NCI-H446 (cell line): ENCODE data around the gene AMIGO3.
"Not testable (repeated sequence)": the region's sequence is repeated elsewhere in the genome, so short reads cannot be mapped to it uniquely, and the experiment has no call there.

ENCODE experiments used
- DNase-seq, 2 experiments: peaks; one replicate each; lab custom pipeline; 2025; lab: John Stamatoyannopoulos, UW

AMIGO3 gene

DNA sequence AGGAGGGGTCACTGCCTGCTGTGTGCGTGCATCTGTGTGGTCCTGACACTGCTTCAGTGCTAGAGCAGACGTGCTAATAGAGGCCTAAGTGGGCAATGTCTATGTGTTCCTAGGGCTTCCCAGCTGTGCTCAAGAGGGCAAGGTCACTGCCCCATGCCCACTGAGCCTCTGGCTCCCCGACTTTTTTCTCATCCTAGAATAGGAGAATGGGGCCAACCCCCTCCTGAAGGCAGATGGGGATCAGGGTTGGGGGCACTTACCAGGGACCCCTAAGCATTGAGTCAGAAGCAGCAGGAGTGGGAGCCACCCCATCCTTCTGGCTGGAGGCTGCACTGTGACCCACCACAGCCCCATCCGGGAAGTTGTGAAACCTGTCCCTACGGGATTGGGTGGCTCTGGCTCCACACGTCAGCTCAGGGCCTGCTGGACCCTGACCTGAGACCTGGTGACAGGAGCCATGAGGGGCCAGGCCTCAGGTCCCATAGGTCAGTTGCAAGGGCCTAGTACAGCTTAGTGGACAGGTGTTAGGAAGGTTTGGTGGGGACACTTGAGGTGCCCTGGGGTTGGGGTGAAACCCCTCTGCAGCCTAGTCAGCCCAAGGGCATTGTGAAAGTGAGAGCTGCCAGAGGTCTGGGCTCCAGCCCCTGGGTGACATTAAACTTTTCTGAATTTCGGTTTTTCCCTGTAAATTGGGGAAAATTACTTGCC is 31.0 kb downstream of the AMIGO3 start:
- DNase-seq, result not testable (repeated sequence)

DNA sequence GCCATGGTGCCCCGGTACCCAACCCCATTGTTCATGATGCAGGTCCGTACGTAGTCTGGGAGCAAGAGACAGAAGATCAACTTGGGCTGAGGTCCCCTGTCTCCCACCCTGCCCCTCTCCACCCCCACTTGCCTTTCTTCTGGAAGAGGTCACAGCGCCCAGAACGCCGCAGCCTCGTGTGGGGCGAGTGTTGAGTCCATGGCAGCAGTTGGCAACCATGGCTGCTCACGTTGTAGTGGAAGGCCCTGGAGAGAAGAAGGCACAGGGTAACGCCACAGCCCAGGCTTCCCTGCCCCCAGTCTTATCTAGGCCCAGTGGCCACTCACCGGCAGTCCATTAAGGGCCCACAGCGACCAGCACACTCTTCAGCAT is 32.1 kb downstream of the AMIGO3 start:
- DNase-seq, result not testable (repeated sequence)

DNA sequence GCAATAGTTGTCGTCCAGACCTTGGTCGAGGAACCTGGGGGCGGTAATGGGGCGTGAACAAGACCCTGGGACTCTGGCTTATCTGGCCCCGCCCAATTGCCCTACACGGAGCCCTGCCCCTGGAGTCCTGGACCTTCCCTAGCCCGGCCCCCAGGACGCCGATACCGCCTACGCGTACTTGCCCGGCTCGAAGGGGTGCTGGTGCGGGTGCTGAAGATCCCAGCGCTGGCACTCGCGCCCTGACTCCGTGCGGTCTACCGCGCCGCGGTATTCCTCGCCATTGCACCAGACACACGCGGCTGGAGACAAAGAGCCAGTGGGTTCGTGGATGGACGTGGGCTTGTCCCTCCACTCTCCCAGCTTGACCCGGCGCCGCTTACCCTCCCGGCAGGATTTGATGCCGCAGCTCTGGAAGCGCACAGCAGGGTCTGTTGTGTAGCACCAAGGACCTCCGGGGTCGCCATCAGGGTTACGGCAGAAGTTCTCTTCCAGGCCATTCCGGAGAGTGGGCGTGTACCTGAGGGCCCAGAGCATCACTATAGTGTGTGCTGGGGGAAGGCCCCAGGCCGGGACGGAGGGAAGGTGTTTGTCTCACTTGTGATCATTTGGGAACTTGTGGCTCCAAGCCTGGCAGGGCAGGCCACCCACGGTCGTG is 32.6 kb downstream of the AMIGO3 start:
- DNase-seq, result not testable (repeated sequence)

DNA sequence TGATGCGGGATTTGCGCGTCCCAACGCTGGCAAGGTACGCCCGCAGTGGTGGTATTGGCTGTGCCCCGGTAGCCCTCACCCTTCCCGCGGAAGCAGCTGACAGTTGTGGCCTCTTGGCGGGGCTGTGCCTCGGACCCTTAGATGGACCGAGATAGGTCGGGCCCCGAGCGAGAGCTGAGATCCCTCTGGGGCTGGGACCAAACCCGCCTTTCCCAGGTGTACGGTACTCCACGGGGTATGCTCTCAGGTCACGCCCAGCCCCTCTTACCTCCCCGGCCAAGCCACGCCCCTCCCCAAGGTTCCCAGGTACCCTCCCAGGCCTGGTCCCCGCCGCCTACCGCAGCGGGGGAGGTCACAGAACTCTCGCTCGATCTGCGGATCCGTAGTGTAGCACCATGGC is 33.1 kb downstream of the AMIGO3 start:
- not testable (repeated sequence) for DNase-seq

DNA sequence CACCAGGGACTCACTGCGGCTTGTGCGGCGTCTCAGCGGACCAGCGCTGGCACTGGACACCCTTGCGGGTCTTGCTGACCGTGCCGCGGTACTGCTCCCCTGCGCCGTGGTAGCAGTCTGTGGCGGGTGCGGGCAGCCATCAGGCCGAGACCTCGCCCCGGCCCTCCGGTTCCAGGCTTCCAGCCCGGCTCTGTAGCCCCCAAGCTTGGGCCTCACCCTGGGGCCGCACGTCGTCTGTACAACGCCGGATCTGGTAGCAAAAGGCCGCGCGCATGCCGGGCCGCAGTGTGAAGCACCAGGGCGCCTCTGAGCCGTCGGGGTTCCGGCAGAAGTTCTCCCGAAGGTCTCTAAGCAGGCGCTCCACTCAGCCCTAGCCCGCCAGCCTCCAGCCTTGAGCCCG is 33.6 kb downstream of the AMIGO3 start:
- DNase-seq, result not testable (repeated sequence)

DNA sequence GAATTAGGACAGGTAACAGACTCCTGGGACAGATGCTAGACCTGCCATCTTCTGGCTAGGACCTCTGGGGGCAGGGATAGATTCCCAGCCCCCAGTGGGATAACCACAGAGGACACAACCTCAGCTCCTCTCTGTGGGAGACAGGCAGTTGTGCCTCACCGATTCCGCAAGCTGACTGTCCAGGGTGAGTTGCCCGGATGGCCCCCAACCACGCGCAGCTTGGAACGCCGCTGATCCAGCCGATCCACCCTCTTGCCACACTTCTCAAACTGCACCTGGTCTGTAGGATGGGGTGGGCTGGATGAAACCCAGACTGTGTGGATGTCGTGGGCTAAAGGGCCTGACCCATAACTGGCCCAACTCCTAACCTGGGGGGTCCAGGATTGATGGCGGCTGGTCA is 34.4 kb downstream of the AMIGO3 start:
- DNase-seq, result not testable (repeated sequence)

DNA sequence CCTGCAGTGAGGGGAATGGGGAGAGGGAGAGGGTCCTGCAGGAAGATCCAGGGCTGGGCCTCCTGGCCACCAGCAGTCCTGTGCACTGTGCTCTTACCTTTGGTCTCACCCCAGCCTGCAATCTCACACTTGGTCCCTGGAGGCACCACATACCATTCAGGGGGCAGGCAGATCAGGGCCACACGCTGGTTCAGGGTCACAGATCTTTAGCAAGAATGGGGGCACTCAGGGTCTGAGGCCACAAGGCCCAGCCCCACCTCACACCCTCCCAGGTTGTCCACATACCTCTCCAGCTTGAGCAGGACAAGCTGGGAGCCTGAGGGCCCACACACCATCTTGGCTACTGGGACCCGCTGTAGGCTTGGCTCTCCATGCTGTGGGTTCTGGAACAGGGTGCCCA is 35.0 kb downstream of the AMIGO3 start:
- DNase-seq, result not testable (repeated sequence)

DNA sequence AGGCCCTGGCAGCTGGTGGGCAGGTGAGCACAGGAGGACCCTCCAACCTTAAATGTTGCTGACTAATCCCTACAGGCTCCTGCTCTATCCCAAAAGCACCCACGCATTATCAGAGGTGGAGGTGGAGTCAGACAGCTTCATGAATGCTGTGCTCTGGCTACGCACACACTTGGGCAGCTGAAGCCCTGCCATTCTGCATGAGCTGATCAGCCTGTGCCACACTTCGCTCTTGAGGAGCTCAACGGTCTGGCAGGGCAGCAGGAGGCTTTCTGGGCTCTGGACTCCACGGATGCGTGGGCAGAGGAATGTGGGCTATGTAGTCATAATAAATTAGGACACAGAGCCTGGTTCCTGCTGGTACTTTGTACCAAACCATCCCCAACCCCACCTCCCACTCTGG is 36.3 kb downstream of the AMIGO3 start:
- DNase-seq, result no peak

DNA sequence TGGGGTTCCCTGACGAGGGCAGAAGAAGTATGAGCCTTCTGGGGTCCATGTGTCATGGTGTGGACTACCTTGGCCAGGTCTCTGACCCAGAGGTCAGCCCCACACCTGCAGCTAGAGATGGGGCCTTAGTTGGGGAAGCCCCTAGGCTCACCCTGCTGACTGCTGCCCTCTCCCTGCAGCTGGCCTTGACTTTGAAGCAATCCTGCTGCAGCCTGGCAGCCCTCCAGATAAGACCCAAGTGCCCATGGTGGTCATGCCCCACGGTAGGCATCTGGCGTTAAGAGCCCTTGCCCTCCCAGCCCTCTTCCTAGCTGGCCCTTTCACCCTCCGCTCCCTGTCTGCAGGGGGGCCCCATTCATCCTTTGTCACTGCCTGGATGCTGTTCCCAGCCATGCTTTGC is 37.9 kb downstream of the AMIGO3 start:
- DNase-seq, result no peak

DNA sequence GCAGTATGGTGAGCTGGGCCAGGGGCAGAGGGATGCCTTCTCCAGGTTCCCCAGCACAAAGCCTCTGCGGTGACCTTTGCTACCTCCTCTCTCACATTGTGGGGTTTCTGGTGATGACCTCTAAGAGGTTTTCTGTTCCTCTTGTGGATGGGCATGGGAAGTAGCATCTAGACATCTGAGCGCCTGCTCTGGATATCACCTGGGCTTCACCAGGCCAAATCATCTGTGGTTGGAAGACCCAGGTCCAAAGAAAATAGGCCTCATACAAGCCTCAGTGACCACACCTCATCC is 38.3 kb downstream of the AMIGO3 start:
- DNase-seq, result no peak

DNA sequence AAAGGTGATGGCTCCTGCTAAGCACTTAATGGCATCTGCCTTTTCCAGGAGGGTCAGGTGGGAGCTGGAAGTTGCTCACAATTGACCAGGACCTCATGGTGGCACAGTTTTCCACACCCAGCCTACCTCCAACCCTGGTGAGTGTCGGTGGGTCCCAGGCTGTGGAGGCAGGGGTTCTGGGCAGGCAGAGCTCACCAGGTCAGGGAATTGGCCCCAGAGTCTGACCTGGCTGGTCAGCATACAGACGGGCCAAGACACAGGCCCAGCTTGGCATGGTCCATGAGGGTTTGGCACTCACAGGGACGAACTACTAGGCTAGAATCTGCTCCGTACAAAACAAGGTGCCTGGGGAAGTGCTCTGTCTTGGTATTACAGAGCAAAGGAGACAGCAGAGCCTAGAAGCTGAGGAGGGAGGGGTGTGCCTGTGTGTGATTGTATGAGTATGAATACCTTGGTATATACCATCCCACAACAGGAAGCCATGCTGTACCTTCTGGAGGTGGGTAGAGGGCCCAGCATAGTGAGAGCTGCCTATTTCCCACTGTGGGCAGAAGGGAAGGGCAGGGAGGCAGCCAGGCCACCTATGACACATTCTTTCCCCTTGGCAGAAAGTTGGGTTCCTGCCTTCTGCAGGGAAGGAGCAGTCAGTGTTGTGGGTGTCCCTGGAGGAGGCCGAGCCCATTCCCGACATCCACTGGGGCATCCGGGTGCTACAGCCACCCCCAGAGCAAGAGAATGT is 38.8 kb downstream of the AMIGO3 start:
- no peak for DNase-seq

DNA sequence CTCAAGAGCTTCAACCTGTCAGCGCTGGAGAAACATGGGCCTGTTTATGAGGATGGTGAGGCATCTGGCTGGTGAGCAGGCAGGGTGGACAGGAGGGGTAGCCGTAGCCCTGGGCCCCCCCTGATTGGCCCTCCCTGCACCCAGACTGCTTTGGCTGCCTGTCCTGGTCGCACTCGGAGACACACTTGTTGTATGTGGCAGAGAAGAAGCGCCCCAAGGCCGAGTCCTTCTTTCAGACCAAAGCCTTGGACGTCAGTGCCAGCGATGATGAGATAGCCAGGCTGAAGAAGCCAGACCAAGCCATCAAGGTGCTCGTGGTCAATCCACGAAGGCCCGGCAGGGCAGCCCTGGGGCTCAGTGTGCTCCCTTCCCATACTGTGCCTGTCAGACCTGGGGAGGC is 43.6 kb downstream of the AMIGO3 start:
- DNase-seq, result no peak

DNA sequence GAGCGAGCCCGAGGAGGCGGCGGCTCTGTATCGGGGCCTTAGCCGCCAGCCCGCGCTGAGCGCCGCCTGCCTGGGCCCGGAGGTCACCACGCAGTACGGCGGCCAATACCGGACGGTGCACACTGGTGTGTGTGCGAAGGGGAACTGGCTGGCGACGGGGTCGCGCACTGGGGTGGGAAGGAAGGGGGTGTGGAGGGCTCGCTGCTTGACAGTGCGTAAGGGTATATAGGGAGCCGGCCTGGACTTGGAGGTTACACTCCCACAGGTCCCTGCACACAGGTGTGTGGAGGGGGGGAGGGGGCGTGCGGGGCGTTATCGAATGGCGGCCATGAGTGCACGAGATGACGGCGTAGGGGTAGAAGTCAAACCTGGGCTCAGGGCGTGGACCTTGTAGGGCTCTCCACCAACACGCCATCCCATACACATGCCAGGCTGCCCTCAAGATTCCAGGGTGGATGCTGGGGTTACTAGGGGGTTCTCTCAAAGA is 44.9 kb downstream of the AMIGO3 start:
- DNase-seq, result no peak

DNA sequence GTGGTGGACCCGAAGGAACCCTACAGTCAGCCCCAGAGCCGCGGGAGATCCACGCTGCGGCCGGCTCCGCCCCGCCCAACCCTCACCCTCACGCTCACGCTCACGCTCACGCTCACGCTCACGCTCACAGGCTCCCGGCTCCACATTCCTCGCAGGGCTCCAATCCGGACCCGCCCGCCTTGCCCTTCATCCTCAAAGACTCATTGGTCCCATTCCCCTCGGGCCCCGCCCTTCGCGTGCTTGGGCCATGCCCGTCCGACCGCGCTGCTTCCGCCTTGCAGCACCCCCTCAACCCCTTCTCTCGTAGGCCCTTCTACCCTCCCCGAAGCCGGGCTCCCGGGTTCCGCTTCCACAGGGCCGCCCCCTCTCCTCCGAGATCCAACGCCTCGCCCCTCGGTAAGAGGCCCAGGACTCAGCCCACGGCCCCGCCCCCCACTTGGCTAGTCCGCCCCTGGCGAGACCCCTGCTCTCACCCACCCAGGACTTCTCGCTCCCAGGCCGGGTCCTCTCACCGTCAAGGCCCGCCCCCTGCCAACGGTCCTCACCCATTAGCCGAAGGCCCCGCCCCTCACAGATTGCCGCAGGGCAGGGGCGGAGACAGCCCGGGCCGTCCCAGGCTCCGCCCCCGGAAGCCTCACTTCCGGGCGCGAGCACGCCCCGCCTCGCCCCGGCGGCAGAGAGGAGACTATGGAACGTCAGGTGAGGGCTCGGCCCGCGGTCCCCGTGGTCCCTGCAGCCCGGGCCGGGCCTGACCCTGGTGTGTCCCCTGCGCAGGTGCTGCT is 45.6 kb downstream of the AMIGO3 start, which contains the start of gene APEH:
Gene APEH, plus strand, starts transcription at position 637 of the 782 bp plus-strand sequence. Its CDS starts 51 bp downstream, at position 688.
- no peak for DNase-seq

DNA sequence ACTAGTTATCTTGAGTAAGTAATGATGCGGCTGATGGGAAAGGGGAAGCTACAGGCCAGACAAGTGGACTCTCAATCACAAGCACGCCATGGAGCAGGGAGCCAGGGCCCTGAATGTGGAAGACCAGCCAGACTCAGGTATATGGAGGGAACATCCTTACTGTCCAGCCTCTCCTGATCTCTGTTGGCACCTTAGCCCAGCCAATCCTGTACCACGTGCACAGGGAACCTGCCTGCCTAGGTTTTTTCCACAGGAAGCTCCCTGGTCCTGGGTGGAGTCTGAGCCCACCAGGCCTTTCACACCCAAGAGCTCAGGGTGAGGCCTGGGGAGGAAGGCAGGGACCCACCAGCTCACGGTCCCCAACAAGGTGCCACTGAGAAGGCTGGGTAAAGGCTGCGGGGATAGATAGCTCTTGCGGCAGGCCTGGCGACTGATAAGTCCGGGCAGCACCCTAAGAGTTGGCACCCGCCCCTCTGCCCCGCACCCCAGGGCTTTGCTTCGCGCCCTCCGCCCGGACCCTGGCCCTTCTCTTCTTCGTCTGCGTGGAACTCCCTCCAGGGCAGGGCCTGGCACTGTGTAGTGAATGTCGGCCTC is 46.3 kb downstream of the AMIGO3 start:
- no peak for DNase-seq

DNA sequence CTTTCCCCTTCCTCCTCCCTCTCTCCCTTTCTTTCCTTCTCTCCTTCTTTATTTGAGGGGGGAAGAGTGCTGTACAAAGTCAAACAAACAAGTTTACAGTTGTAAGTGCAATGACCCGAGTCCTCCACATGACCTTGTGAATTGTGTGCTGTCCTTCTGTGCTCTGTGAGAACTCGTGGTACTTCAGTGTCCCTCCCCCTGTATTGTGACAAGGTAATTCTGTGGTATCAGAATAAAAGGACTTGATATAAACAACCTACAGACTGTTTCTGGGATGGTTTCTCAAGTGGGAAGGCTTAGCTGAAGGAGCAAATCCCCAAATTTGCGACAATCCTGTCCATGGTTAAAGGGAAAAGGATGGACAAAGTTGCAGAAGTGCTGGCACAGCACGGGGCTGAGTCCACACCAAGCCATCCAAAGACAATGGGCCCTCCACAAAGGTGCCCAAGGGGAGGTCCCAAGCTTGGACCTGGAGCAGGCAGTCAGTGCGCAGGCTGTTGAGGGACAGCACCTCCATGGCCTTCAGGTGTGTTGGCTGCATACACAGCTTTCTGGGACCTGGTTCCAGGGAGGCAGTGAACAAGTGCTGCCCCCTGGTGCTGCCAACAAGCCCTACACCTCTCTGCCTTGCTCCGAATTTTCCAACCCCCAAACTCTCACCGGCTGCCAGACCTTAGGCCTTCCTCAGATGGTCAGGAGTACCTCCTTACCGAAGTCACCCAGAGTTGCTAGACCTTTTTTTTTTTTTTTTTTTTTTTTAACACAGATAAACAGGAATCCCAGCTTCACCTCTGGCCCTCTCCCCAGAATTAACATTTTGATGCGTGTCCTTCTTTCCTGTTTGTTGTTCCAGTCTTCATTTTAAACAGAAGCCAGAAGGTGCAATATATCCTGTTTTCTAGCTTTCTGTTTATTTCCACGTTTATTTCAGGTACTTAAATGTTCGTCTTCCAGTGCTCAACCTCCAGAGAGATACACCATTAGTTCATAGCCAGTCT is 47.9 kb downstream of the AMIGO3 start:
- DNase-seq, result no peak

DNA sequence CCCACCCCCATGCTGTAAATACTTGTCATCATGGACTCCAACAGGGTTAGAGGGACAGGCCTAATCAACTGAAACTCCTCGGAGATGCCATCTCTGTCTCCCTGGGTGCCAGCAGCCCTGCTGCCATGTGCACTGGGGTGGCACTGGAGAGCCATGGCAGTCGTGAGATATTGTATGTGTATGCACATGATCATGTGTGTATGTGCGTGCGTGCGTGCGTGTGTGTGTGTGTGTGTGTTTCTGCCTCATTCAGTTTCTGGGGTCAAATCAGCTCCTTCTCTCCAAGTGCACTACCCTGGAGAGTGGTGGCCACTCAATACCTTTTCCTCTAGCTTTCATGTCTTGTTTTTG is 48.6 kb downstream of the AMIGO3 start:
- no peak for DNase-seq

DNA sequence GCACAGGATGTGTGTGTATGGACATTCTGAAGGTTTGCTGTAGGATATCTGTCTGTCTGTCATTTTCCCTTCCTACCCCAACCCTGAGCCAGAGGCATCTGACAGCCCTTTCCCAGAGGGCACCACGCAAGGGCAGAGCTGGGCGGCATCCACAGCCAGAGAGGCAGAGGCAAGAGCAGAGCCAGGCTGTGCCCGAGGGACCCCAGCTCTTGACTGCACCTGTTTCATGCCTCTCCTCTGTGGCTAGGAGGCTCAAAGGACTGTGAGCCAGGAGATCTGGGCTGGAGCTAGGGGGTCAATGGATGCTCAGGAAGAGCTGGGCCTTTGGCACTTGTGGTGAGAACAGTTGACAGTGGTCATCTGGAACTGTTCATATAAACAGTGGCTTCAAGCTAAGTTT is 50.1 kb downstream of the AMIGO3 start:
- no peak for DNase-seq

DNA sequence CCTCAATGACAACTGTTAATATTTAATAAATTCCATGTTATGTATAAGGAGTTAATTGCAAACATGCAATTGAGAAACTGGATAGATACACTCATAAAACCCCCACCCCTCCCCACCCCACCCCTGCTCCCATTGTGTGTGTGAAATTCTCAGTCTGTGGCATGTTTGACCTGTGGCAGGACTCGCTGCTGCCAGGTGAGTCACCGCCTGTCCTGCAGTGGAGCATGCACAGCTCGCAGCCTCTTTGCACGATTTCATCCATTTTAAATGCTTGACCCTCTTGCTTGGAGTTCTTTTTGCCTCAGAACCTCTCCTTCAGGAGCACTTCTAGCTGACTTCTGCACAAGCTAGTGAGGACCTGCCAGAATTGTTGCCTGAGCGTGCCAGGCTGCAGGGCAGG is 50.6 kb downstream of the AMIGO3 start:
- no peak for DNase-seq

DNA sequence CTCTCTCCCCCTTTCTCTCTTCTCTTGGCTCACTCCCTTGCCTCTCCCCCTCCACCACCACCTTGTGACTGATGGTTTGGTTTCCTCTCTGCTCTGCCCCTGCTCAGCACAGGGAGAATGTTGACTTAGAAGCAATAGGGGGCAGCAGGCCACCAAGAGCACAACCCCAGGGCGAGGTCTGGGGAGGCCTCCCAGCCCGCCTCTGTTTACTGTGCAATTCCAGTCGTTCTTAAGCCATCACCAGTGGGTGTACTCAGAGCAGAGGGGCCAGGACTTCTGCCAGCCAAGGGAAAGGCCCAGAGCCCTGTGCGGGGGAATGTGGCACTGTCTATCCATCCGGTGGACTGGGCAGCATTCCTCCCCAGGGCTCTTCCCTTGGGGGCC is 51.1 kb downstream of the AMIGO3 start:
- no peak for DNase-seq
